PFSK-1 (cell line): Measurements from ENCODE around the gene APOA4.

Experiments
- POLR2AphosphoS5 ChIP-seq: IDR thresholded peaks from 2 replicates; pipeline ENCODE4 v1.6.1; 2012; ENCODE audit warnings: low read depth, mild to moderate bottlenecking, control low read depth, low read length, moderate library complexity
- REST ChIP-seq, 2 experiments: IDR thresholded peaks; 2 replicates each; pipeline versions ENCODE4 v1.6.1 to v1.8.0; 2011 to 2012; ENCODE audit warnings: low read depth in 2 of 2, low read length in 2 of 2, control low read depth in 1 of 2, inconsistent platforms in 1 of 2, mild to moderate bottlenecking in 1 of 2, moderate library complexity in 1 of 2; ENCODE audit not compliant: insufficient read depth in 1 of 2
- SIN3A ChIP-seq: IDR thresholded peaks from 2 replicates; pipeline ENCODE4 v1.6.1; 2012; ENCODE audit warnings: mild to moderate bottlenecking, low read length, moderate library complexity, borderline replicate concordance; ENCODE audit not compliant: insufficient read depth

- no peak for TF ChIP-seq SIN3A
- TF ChIP-seq POLR2AphosphoS5, result no peak
- TF ChIP-seq REST (IDR thresholded peaks at IDR 0.05; ENCODE audit: insufficient read depth in 1 of 2, low read depth in 2 of 2, low read length in 2 of 2), result no peak
These were observed 37.2 kb upstream of the APOA4 start for GRCh38 chr11:116860303-116860702.
